Astrocyte (in vitro differentiated cells and primary cell): Measurements from ENCODE around the gene MAP2K3. TPM values are rescaled to one million over a fixed set of nuclear protein-coding genes. Genes with fewer than 3 reads are reported as not detected.

Experiments used
- DNase-seq: peaks from one replicate; pipeline ENCODE4 v3.0.0-alpha.2; 2010; ENCODE audit warnings: low read depth
- FAIRE-seq: peaks from 2 replicates; lab custom pipeline; 2011; peaks lifted over from hg19 to GRCh38; lab: Jason Lieb, UNC
- H2AFZ ChIP-seq: 2 replicates; pipeline ENCODE4 v1.6.0; 2012; ENCODE audit warnings: low read depth, low read length, inconsistent platforms
- H3K27ac ChIP-seq: 2 replicates; pipeline ENCODE4 v1.5.1; 2011; ENCODE audit warnings: low read depth, low read length, inconsistent platforms
- H3K27me3 ChIP-seq: 2 replicates; pipeline ENCODE4 v1.6.0; 2011; ENCODE audit warnings: low read length, inconsistent platforms; ENCODE audit not compliant: insufficient read depth
- H3K36me3 ChIP-seq: 2 replicates; pipeline ENCODE4 v1.5.1; 2011; ENCODE audit warnings: low read length, inconsistent platforms; ENCODE audit not compliant: insufficient read depth
- H3K4me1 ChIP-seq: 2 replicates; pipeline ENCODE4 v1.5.1; 2011; ENCODE audit warnings: low read length, inconsistent platforms; ENCODE audit not compliant: insufficient read depth
- H3K4me2 ChIP-seq: 2 replicates; pipeline ENCODE4 v1.6.0; 2012; ENCODE audit warnings: low read length, inconsistent platforms
- H3K4me3 ChIP-seq: 2 replicates; pipeline ENCODE4 v1.5.1; 2011; ENCODE audit warnings: low read depth, mild to moderate bottlenecking, low read length, inconsistent platforms; ENCODE audit not compliant: insufficient read depth
- H3K79me2 ChIP-seq: 2 replicates; pipeline ENCODE4 v1.6.0; 2012; ENCODE audit warnings: mild to moderate bottlenecking, low read length, inconsistent platforms; ENCODE audit not compliant: insufficient read depth
- H3K9ac ChIP-seq: 2 replicates; pipeline ENCODE4 v1.6.0; 2012; ENCODE audit warnings: mild to moderate bottlenecking, low read length, inconsistent platforms
- H3K9me3 ChIP-seq: 2 replicates; pipeline ENCODE4 v1.5.1; 2012; ENCODE audit warnings: low read depth, mild to moderate bottlenecking, low read length, inconsistent platforms; ENCODE audit not compliant: insufficient read depth
- H4K20me1 ChIP-seq: 2 replicates; pipeline ENCODE4 v1.6.0; 2012; ENCODE audit warnings: low read length, inconsistent platforms; ENCODE audit not compliant: insufficient read depth
- H3K27ac Mint-ChIP-seq: one replicate; pipeline ENCODE4 v1.8.0; 2021; ENCODE audit warnings: mild to moderate bottlenecking, mixed read lengths; ENCODE audit not compliant: unreplicated experiment
- H3K27me3 Mint-ChIP-seq: one replicate; pipeline ENCODE4 v1.8.0; 2021; ENCODE audit warnings: low read depth, mixed read lengths; ENCODE audit not compliant: unreplicated experiment
- H3K36me3 Mint-ChIP-seq: one replicate; pipeline ENCODE4 v1.8.0; 2021; ENCODE audit warnings: low read depth, mixed read lengths; ENCODE audit not compliant: unreplicated experiment
- H3K4me1 Mint-ChIP-seq: one replicate; pipeline ENCODE4 v1.8.0; 2021; ENCODE audit warnings: low read depth, mixed read lengths; ENCODE audit not compliant: unreplicated experiment
- H3K4me3 Mint-ChIP-seq: one replicate; pipeline ENCODE4 v1.8.0; 2021; ENCODE audit warnings: mild to moderate bottlenecking, moderate library complexity, mixed read lengths; ENCODE audit not compliant: unreplicated experiment
- H3K9me3 Mint-ChIP-seq: one replicate; pipeline ENCODE4 v1.8.0; 2021; ENCODE audit warnings: mild to moderate bottlenecking, mixed read lengths; ENCODE audit not compliant: unreplicated experiment
- EZH2 ChIP-seq: IDR thresholded peaks from 2 replicates; pipeline ENCODE4 v1.6.1; 2012; ENCODE audit warnings: mild to moderate bottlenecking, low read length, inconsistent platforms; ENCODE audit not compliant: insufficient read depth
- total RNA-seq: library from RNA; stranded (reverse); gene quantifications from 2 replicates; pipeline ENCODE4 v1.2.1, GENCODE V29; 2021
- TF ChIP-seq, protein P1 (sequence below): IDR thresholded peaks from 2 replicates; pipeline ENCODE4 v1.5.1; 2011; ENCODE audit warnings: low read depth, mild to moderate bottlenecking, inconsistent platforms, low read length, moderate library complexity; ENCODE audit not compliant: insufficient read depth

MAP2K3 gene
- total RNA-seq, 1 donor from 2014 or later = 44.3 TPM

DNA sequence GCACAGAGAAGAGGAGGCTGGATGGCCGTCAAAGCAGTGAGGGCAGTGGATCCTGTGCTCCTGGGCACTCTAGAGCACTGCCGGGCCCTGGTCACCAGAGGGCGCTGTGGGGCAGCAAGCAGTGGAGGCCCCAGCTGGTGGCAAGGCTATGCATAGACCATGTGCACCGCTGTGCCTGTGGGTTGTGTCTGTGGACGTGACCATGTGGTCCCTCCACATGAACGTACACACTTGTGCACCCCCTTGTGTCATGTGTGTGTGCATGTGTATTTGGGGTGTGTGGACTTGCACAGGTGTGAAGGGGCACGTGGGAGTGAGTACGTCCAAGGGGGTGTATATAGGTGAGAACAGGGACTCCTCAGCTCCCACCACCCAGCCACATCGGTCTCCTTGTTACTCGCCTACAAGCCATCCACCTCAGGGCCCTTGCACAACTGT, 4.4 kb upstream of the MAP2K3 start:
- FAIRE-seq (no peak), DNase-seq (peak; percentile 23)
- Mint-ChIP-seq H3K4me3 (no peak overlapping the region), H3K4me1 (peaks cover 8% of the 10 kb centered on the region), H3K36me3 (no peaks in the 10 kb centered on the region), H3K27me3 (peaks cover 34% of the 10 kb centered on the region), H3K27ac (no peak overlapping the region), H3K9me3 (no peaks in the 10 kb centered on the region)
- peaks cover 4% of the 10 kb centered on the region for H4K20me1 ChIP-seq
- H3K4me3 ChIP-seq = no peak overlapping the region
- no peak overlapping the region for H3K9ac ChIP-seq
- H3K79me2 ChIP-seq = peaks cover 5% of the 10 kb centered on the region
- H3K27me3 ChIP-seq = no peaks in the 10 kb centered on the region
- H2AFZ ChIP-seq = no peak overlapping the region
- no peaks in the 10 kb centered on the region for H3K9me3 ChIP-seq
- H3K4me2 ChIP-seq = no peak overlapping the region
- peaks cover 32% of the 10 kb centered on the region for H3K4me1 ChIP-seq
- H3K36me3 ChIP-seq = no peaks in the 10 kb centered on the region
- no peak for TF ChIP-seq EZH2
- TF ChIP-seq, protein P1, sequence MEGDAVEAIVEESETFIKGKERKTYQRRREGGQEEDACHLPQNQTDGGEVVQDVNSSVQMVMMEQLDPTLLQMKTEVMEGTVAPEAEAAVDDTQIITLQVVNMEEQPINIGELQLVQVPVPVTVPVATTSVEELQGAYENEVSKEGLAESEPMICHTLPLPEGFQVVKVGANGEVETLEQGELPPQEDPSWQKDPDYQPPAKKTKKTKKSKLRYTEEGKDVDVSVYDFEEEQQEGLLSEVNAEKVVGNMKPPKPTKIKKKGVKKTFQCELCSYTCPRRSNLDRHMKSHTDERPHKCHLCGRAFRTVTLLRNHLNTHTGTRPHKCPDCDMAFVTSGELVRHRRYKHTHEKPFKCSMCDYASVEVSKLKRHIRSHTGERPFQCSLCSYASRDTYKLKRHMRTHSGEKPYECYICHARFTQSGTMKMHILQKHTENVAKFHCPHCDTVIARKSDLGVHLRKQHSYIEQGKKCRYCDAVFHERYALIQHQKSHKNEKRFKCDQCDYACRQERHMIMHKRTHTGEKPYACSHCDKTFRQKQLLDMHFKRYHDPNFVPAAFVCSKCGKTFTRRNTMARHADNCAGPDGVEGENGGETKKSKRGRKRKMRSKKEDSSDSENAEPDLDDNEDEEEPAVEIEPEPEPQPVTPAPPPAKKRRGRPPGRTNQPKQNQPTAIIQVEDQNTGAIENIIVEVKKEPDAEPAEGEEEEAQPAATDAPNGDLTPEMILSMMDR = peak; percentile 93
- no peak overlapping the region for H3K27ac ChIP-seq

DNA sequence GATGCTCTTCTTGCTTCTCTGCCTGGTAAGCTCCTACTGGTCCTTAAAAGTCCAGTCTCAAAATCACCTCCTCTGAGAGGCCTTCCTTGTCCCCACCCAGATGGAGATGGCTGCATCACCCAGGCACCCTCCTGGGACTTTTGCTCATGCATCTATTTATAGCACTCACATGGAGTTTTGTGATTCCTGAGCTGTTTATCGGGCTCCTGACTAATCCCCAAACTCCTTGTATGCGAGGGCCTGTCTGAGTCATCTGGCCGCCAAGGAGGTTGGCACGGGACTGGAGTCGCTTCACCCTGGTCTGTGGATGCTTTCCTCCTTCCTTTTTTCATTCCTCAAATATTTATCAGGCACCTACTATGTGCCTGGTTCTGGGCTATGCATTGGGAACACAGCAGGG, 2.3 kb upstream of the MAP2K3 start:
- TF ChIP-seq, protein P1 = no peak
- TF ChIP-seq EZH2 = no peak
- Histone ChIP-seq H3K27ac (peak overlapping the region; percentile 82), H3K4me3 (no peak overlapping the region), H2AFZ (no peak overlapping the region), H3K27me3 (no peaks in the 10 kb centered on the region), H3K36me3 (no peaks in the 10 kb centered on the region), H3K4me1 (peaks cover 31% of the 10 kb centered on the region), H3K9me3 (no peaks in the 10 kb centered on the region), H4K20me1 (peaks cover 22% of the 10 kb centered on the region), H3K79me2 (peaks cover 26% of the 10 kb centered on the region), H3K4me2 (peak overlapping the region; percentile 55), H3K9ac (peak overlapping the region; percentile 63)
- Mint-ChIP-seq H3K36me3 (no peaks in the 10 kb centered on the region), H3K4me3 (peak overlapping the region; percentile 52), H3K27ac (peak overlapping the region; percentile 34), H3K27me3 (peaks cover 23% of the 10 kb centered on the region), H3K9me3 (no peaks in the 10 kb centered on the region), H3K4me1 (peaks cover 23% of the 10 kb centered on the region)
- FAIRE-seq = peak; percentile 96
- DNase-seq = peak; percentile 95

- peak overlapping the region; percentile 82 for H3K27ac ChIP-seq
- no peak overlapping the region for H2AFZ ChIP-seq
- no peak for FAIRE-seq
- H3K4me3 ChIP-seq = no peak overlapping the region
- peaks cover 18% of the 10 kb centered on the region for H3K27me3 Mint-ChIP-seq
- no peak for DNase-seq
- no peaks in the 10 kb centered on the region for H3K36me3 ChIP-seq
- peaks cover 27% of the 10 kb centered on the region for H4K20me1 ChIP-seq
- H3K4me3 Mint-ChIP-seq = no peak overlapping the region
- peak overlapping the region; percentile 34 for H3K27ac Mint-ChIP-seq
- H3K27me3 ChIP-seq = no peaks in the 10 kb centered on the region
- no peaks in the 10 kb centered on the region for H3K36me3 Mint-ChIP-seq
- peak overlapping the region; percentile 20 for H3K4me2 ChIP-seq
- peaks cover 32% of the 10 kb centered on the region for H3K79me2 ChIP-seq
- peaks cover 28% of the 10 kb centered on the region for H3K4me1 Mint-ChIP-seq
- peak overlapping the region; percentile 63 for H3K9ac ChIP-seq
- TF ChIP-seq, protein P1 = no peak
- no peak for TF ChIP-seq EZH2
- peaks cover 37% of the 10 kb centered on the region for H3K4me1 ChIP-seq
- H3K9me3 Mint-ChIP-seq = no peaks in the 10 kb centered on the region
- no peaks in the 10 kb centered on the region for H3K9me3 ChIP-seq
Measured at GRCh38 chr17:21282850-21283249, 1.7 kb upstream of the MAP2K3 start.
